Adrenal gland (tissue), 5 donors: Measurements from ENCODE around the gene ROM1.

ENCODE experiments used
- POLR2A ChIP-seq, 2 donors: fragments of 450-650 bp; IDR thresholded peaks; one replicate each; pipeline ENCODE4 v1.6.1; 2017; ENCODE audit warnings: antibody characterized with exemption in 2 of 2, mild to moderate bottlenecking in 2 of 2, moderate library complexity in 1 of 2
- TF ChIP-seq, protein P1 (sequence below), 6 experiments: fragments of 450-650 bp in 4 of 6; fragments of 200-600 bp in 2 of 6; sonication (generic) in 1 of 6; IDR thresholded peaks; 1 replicate in 5 of 6; 2 replicates in 1 of 6; pipeline versions ENCODE4 v1.5.1 to v1.8.0; 2016 to 2021; ENCODE audit warnings: antibody characterized with exemption in 6 of 6, mild to moderate bottlenecking in 2 of 6, moderate library complexity in 1 of 6
- donor health status: DM: no; HTN: no; CAD: no.

DNA sequence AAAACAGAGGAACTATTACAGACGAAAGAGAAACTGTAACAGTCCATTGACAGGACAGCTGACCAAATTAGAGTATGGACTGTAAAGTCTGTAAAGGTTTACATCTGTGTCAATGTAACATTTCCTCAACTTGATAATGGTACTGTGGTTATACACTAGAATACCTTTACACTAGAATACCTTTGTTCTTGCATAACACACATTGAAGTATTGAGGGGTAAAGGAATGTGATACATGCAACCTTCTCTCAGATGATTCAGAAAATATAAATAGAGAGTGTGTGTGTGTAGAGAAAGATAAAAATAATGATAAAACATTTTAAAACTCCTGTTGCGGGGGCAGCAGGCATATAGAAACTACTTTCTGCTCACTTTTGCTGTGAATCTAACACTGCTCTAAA is 33.8 kb upstream of the ROM1 start:
- TF ChIP-seq, protein P1, sequence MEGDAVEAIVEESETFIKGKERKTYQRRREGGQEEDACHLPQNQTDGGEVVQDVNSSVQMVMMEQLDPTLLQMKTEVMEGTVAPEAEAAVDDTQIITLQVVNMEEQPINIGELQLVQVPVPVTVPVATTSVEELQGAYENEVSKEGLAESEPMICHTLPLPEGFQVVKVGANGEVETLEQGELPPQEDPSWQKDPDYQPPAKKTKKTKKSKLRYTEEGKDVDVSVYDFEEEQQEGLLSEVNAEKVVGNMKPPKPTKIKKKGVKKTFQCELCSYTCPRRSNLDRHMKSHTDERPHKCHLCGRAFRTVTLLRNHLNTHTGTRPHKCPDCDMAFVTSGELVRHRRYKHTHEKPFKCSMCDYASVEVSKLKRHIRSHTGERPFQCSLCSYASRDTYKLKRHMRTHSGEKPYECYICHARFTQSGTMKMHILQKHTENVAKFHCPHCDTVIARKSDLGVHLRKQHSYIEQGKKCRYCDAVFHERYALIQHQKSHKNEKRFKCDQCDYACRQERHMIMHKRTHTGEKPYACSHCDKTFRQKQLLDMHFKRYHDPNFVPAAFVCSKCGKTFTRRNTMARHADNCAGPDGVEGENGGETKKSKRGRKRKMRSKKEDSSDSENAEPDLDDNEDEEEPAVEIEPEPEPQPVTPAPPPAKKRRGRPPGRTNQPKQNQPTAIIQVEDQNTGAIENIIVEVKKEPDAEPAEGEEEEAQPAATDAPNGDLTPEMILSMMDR (IDR thresholded peaks at IDR 0.05) = no peak
- TF ChIP-seq POLR2A (IDR thresholded peaks at IDR 0.05) = no peak
